Keratinocyte (primary cell): ENCODE results near the gene ZDHHC4. TPM values are rescaled to one million over a fixed set of nuclear protein-coding genes. Genes with fewer than 3 reads are reported as not detected.

Experiments used
- DNase-seq: peaks from one replicate; pipeline ENCODE4 v3.0.0-alpha.2; 2011; ENCODE audit warnings: low read depth, missing footprints, low spot score
- FAIRE-seq: peaks from 2 replicates; lab custom pipeline; 2011; peaks lifted over from hg19 to GRCh38; lab: Jason Lieb, UNC
- H2AFZ ChIP-seq: 2 replicates; pipeline ENCODE4 v1.6.0; 2012; ENCODE audit warnings: low read length, control low read depth, inconsistent platforms; ENCODE audit not compliant: control insufficient read depth
- H3K27ac ChIP-seq: 2 replicates; pipeline ENCODE4 v1.5.1; 2011; ENCODE audit warnings: low read length; ENCODE audit not compliant: control insufficient read depth, insufficient read depth
- H3K27me3 ChIP-seq: 3 replicates; pipeline ENCODE4 v1.6.0; 2011; ENCODE audit warnings: low read length; ENCODE audit not compliant: control insufficient read depth, insufficient read depth; ENCODE audit errors: extremely low read depth
- H3K36me3 ChIP-seq, 2 experiments: 2 replicates in 1 of 2; 3 replicates in 1 of 2; pipeline ENCODE4 v1.5.1; 2011; ENCODE audit warnings: low read length in 2 of 2, mild to moderate bottlenecking in 1 of 2; ENCODE audit not compliant: control insufficient read depth in 2 of 2, insufficient read depth in 2 of 2; ENCODE audit errors: extremely low read depth in 1 of 2
- H3K4me1 ChIP-seq: 3 replicates; pipeline ENCODE4 v1.5.1; 2011; ENCODE audit warnings: low read length; ENCODE audit not compliant: control insufficient read depth, insufficient read depth; ENCODE audit errors: extremely low read depth
- H3K4me2 ChIP-seq: 3 replicates; pipeline ENCODE4 v1.6.0; 2011; ENCODE audit warnings: low read depth, low read length; ENCODE audit not compliant: control insufficient read depth, insufficient read depth; ENCODE audit errors: extremely low read depth
- H3K4me3 ChIP-seq, 3 experiments: fragments of 200-600 bp in 1 of 3; sonication (generic) in 1 of 3; 2 replicates in 2 of 3; 3 replicates in 1 of 3; pipeline ENCODE4 v1.5.1; 2011 to 2016; ENCODE audit warnings: low read length in 3 of 3, mild to moderate bottlenecking in 3 of 3, control low read depth in 2 of 3, inconsistent platforms in 1 of 3, low read depth in 1 of 3, mixed read lengths in 1 of 3, mixed run types in 1 of 3, moderate library complexity in 1 of 3; ENCODE audit not compliant: control insufficient read depth in 2 of 3, insufficient read depth in 2 of 3; ENCODE audit errors: extremely low read depth in 1 of 3
- H3K79me2 ChIP-seq: 2 replicates; pipeline ENCODE4 v1.6.0; 2012; ENCODE audit warnings: low read length; ENCODE audit not compliant: control insufficient read depth, insufficient read depth
- H3K9ac ChIP-seq: 3 replicates; pipeline ENCODE4 v1.6.0; 2011; ENCODE audit warnings: low read length; ENCODE audit not compliant: control insufficient read depth, insufficient read depth; ENCODE audit errors: extremely low read depth
- H3K9me1 ChIP-seq: 3 replicates; pipeline ENCODE4 v1.6.0; 2011; ENCODE audit warnings: low read length; ENCODE audit not compliant: control insufficient read depth, insufficient read depth; ENCODE audit errors: extremely low read depth
- H3K9me3 ChIP-seq: 2 replicates; pipeline ENCODE4 v1.5.1; 2012; ENCODE audit warnings: low read depth, low read length; ENCODE audit not compliant: control insufficient read depth
- H4K20me1 ChIP-seq: 3 replicates; pipeline ENCODE4 v1.6.0; 2011; ENCODE audit warnings: low read length; ENCODE audit not compliant: control insufficient read depth, insufficient read depth; ENCODE audit errors: extremely low read depth
- EZH2 ChIP-seq: IDR thresholded peaks from one replicate; pipeline ENCODE4 v1.6.1; 2012; ENCODE audit warnings: inconsistent platforms, mild to moderate bottlenecking, low read length, moderate library complexity
- dilution Hi-C: fragments of 300-500 bp; cut with MboI; formaldehyde crosslinking; loops from one replicate; pipeline ENCODE4 v1.7.0; 2020; ENCODE audit warnings: low sequenced_read_pairs; ENCODE audit not compliant: extremely low pct_ligation_motif_present
- polyA plus RNA-seq, 5 experiments: library from polyadenylated mRNA; depleted of rRNA in 3 of 5; stranded (reverse) in 3 of 5; stranded (forward) in 1 of 5; unstranded in 1 of 5; fragments of >200 nt; gene quantifications; 1 replicate in 1 of 5; 2 replicates in 3 of 5; 3 replicates in 1 of 5; pipeline versions ENCODE4 v1.2.1 to v1.2.3, GENCODE V29; 2011 to 2012; ENCODE audit warnings: missing spikeins in 2 of 5, low read depth in 1 of 5, low replicate concordance in 1 of 5
- TF ChIP-seq, protein P1 (sequence below), 3 experiments: IDR thresholded peaks in 1 of 3; conservative IDR thresholded peaks in 1 of 3; optimal IDR thresholded peaks in 1 of 3; 2 replicates in 2 of 3; 3 replicates in 1 of 3; pipeline versions ENCODE3 to v1.5.1; 2011; ENCODE audit warnings: low read length in 3 of 3, mild to moderate bottlenecking in 3 of 3, moderate library complexity in 2 of 3, control low read depth in 1 of 3, inconsistent platforms in 1 of 3; ENCODE audit not compliant: insufficient read depth in 2 of 3; ENCODE audit errors: extremely low read depth in 1 of 3

The ZDHHC4 gene
- polyA plus RNA-seq, 1 donor (not counting 4 experiments of a cell fraction or from before 2014, with no cell fraction given): 50.7 TPM

DNA sequence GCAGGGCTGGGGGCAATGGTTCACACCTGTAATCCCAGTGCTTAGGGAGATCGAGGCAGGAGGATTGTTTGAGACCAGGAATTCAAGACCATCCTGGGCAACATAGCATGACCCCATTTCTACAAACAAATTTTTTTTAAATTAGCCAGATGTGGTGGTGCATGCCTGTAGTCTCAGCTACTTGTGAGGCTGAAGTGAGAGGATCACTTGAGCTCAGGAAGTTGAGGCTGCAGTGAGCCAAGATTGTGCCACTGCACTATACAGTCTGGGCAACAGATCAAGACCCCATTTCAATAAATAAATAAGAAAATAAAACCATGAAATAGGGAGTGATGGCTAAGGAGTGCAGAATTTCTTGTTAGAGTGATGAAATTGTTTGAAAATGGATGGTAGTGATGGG, 34.9 kb upstream of the ZDHHC4 start:
- Histone ChIP-seq H4K20me1 (no peaks in the 10 kb centered on the region), H2AFZ (no peak overlapping the region)
- TF ChIP-seq EZH2: no peak
- TF ChIP-seq, protein P1, sequence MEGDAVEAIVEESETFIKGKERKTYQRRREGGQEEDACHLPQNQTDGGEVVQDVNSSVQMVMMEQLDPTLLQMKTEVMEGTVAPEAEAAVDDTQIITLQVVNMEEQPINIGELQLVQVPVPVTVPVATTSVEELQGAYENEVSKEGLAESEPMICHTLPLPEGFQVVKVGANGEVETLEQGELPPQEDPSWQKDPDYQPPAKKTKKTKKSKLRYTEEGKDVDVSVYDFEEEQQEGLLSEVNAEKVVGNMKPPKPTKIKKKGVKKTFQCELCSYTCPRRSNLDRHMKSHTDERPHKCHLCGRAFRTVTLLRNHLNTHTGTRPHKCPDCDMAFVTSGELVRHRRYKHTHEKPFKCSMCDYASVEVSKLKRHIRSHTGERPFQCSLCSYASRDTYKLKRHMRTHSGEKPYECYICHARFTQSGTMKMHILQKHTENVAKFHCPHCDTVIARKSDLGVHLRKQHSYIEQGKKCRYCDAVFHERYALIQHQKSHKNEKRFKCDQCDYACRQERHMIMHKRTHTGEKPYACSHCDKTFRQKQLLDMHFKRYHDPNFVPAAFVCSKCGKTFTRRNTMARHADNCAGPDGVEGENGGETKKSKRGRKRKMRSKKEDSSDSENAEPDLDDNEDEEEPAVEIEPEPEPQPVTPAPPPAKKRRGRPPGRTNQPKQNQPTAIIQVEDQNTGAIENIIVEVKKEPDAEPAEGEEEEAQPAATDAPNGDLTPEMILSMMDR (optimal IDR thresholded peaks at IDR 0.05 in 1 of 3, IDR thresholded peaks at IDR 0.05 in 1 of 3, conservative IDR thresholded peaks at IDR 0.05 in 1 of 3; ENCODE audit: extremely low read depth in 1 of 3, insufficient read depth in 2 of 3, low read length in 3 of 3): no peak

DNA sequence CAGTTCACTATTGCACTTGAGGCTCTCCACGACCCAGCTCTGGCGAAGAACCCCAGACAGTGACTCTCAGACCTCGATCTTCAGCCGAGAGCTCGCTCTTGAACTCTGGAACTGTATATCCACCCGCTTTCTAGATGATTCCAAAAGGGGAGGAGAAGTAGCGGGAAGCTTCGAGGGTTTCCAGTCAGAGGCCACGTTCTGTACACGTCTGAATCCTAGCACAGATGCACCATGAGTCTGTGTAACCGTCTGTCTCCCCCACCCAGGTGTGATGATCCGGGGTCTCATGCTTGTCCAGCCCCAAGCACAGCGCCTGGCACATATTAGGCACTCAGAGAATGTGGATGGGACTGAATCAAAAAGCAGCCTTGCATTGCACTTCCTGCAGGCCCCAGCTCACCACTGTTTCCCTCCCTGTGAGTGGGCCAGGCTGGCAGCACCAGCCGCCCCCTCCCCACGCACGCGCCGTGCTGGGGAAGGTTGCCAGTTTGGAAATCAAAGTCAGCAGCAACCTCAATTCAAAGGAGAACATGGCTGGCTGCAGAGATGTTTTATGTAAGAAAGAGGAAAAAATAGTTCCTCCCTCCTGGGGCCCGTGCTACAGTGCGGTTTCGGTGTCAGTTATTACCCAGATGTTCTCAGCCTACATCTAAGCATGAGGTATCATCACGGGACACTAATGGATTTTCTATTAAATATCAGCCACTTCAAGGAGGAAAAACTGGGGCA, 31.7 kb upstream of the ZDHHC4 start:
- Histone ChIP-seq H3K4me1 (no peaks in the 10 kb centered on the region), H3K9me1 (no peaks in the 10 kb centered on the region), H3K27me3 (no peaks in the 10 kb centered on the region), H2AFZ (no peak overlapping the region), H4K20me1 (no peaks in the 10 kb centered on the region), H3K36me3 (no peaks in the 10 kb centered on the region), H3K4me2 (no peak overlapping the region), H3K9ac (no peak overlapping the region), H3K27ac (no peak overlapping the region), H3K79me2 (no peaks in the 10 kb centered on the region), H3K9me3 (no peaks in the 10 kb centered on the region), H3K4me3 (no peak overlapping the region)
- no peak for FAIRE-seq
- no peak for DNase-seq
- TF ChIP-seq EZH2: no peak
- TF ChIP-seq, protein P1 (optimal IDR thresholded peaks at IDR 0.05 in 1 of 3, IDR thresholded peaks at IDR 0.05 in 1 of 3, conservative IDR thresholded peaks at IDR 0.05 in 1 of 3; ENCODE audit: extremely low read depth in 1 of 3, insufficient read depth in 2 of 3, low read length in 3 of 3): no peak
- dilution Hi-C loops: no loop called here

More for the DNA sequence above, 34.9 kb upstream of the ZDHHC4 start:
- Histone ChIP-seq H3K9me3 (no peaks in the 10 kb centered on the region), H3K4me3 (no peak overlapping the region), H3K36me3 (no peaks in the 10 kb centered on the region), H3K27me3 (peaks cover under 1% of the 10 kb centered on the region), H3K9ac (no peak overlapping the region), H3K4me1 (no peaks in the 10 kb centered on the region), H3K4me2 (no peak overlapping the region), H3K9me1 (no peaks in the 10 kb centered on the region), H3K79me2 (no peaks in the 10 kb centered on the region), H3K27ac (no peak overlapping the region)
- FAIRE-seq (no peak), DNase-seq (no peak)
- dilution Hi-C loops: no loop called here
